HUES48 (cell line): ENCODE results near the gene BARX1.
A peak's percentile ranks its signal among the peaks of the same experiment; 100 is the strongest.

Experiments
- H3K27ac ChIP-seq: one replicate; pipeline ENCODE4 v1.7.0; 2013; ENCODE audit warnings: low read depth, low read length, inconsistent platforms
- H3K27me3 ChIP-seq: 2 replicates; pipeline ENCODE4 v1.6.1; 2013; ENCODE audit warnings: mild to moderate bottlenecking, low read length; ENCODE audit not compliant: control insufficient read depth, insufficient read depth
- H3K36me3 ChIP-seq: 2 replicates; pipeline ENCODE4 v1.6.1; 2013; ENCODE audit warnings: low read length; ENCODE audit not compliant: control insufficient read depth, insufficient read depth
- H3K4me1 ChIP-seq: 2 replicates; pipeline ENCODE4 v1.6.1; 2013; ENCODE audit warnings: mild to moderate bottlenecking, low read length; ENCODE audit not compliant: control insufficient read depth, insufficient read depth
- H3K4me3 ChIP-seq: 2 replicates; pipeline ENCODE4 v1.5.1; 2013; ENCODE audit warnings: mild to moderate bottlenecking, low read depth, low read length
- H3K9ac ChIP-seq: 2 replicates; pipeline ENCODE4 v1.6.1; 2013; ENCODE audit warnings: mild to moderate bottlenecking, low read depth, low read length, moderate library complexity
- H3K9me3 ChIP-seq: 2 replicates; pipeline ENCODE4 v1.6.1; 2013; ENCODE audit warnings: low read length; ENCODE audit not compliant: control insufficient read depth, insufficient read depth

BARX1 gene

DNA sequence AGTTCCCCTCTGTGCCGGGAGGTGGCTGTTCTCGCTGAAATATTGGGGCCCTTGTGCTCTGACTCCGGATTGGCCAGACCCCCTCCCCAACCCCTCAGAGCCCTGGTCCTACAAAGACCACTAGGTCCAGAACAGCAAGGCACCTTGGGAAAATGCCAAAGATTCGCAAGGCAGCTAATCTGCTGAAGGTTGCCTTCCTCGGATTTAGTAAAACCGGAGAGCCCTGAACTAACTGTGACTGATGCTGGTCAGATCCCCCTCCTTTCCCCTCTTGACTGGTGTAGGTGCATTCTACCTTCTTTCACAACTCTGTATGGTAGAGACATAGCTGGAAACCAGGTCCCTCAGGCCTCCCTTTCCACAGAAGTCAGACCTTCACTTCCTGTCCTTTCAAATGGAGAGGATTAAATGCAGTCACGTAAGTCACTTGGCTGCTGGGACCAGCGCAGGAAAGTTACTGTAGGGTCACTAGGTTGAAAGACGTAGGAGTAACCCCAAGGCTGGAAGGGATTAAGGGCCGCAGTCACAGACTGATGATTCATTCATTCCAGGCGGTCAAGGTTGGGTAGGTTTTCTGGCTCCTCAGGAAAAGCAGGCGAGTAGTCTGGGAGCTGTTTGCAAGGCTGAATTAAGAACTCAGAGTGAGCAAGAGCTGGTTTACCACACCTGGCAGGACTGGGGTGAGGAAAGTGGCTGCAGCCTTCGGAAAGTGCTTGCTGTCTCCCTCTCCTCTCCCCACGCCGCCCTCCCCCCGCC is 5.3 kb downstream of the BARX1 start:
- Histone ChIP-seq H3K36me3 (no peaks in the 10 kb centered on the region), H3K27me3 (peaks cover 100% of the 10 kb centered on the region), H3K27ac (no peak overlapping the region), H3K9ac (no peak overlapping the region), H3K4me1 (peaks cover 51% of the 10 kb centered on the region), H3K9me3 (no peaks in the 10 kb centered on the region), H3K4me3 (peak overlapping the region; percentile 51)

DNA sequence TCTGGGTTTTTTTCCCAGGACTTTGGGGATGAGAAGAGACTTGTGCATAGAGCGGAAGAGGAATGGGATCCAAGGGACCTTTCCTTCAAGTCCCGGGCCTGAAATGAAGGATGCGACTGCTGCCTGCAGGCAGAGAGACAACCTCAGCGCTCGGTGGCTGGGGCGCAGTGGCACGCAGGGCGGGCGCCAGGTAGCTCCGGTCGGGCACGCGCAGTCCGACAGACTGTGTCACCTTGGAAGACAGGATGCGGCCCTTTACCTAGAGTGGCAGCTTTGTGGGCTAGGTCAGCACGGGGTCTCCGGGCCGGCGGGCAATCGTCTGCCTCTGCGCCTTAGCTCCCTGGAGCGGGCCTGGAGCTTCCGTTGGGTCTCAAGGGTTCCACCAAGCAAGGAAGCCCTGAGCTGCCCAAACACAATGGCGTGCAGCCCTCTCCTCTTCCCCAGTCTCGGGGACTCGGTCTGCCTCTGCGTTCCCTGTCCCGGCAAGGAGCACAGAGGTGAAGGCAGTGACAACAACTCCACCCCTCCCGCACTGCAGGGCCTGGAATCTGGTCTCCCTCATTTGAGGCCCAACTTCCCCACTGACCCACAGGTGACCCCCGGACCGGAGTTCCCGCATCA is 6.0 kb downstream of the BARX1 start:
- Histone ChIP-seq H3K36me3 (no peaks in the 10 kb centered on the region), H3K9ac (no peak overlapping the region), H3K27ac (no peak overlapping the region), H3K9me3 (no peaks in the 10 kb centered on the region), H3K4me3 (peak overlapping the region; percentile 51), H3K4me1 (peaks cover 47% of the 10 kb centered on the region), H3K27me3 (peaks cover 100% of the 10 kb centered on the region)

DNA sequence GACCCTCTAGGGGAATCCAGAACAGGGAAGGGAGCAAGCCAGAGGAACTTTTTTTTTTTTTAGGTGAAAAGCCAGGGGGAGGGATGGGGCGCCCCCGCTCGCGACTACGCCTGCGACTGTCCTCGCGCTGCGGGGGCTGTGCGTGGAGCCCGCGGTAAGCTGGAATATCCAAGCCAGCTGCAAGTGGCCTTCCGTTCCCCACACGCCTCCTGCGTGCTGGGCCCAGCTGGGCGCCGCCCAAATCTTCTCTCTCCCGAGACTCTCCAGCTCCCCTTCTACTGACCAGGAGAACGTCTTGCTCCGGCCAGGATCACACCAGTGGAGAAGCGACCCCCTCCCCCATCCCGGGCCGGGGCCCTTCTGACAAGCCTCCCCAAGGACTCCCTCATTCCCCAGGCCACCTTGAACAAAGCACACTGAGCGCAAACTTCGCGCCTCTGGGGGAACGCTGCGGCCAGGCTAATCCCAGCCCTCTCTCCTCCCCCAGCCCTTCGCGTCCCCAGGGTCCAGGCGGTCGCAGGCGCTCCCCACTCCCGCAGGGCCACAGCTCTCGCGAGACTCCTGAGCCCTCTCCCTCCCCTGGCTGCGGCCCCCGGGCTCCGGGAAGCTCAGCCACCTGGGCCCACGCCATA is 6.6 kb downstream of the BARX1 start:
- H3K4me1 ChIP-seq: peaks cover 44% of the 10 kb centered on the region

DNA sequence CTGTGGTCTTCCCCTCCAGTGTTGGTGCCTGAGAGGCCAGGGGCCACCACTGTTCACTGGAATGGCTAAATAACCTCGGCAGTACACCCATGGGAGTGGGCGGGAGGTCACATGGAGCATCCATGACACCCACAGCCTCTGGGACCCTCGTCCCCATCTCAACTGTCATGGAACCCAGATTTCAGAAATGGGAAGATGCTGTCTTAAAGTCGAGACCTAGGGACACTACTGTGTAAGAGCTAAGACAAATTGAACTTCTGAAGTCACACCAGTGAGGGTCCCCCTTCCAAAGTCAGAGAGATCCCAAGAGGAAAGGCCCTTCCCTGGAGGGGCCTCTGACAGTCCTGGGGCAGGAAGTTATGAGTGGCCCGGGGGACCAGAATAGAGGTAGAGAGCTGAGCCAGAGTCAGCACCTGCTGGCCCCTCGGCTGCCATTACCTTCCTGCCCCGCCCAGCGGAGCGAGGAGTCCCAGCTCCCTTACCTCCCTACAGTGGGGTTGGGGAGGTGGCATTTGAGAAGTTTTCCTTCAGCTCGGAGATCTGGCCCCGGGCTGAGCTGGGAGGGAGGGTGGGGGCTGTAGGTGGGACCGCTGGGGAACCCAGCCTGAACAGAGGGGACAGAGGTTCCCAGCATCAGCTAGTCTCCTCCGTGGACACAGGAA is 7.6 kb downstream of the BARX1 start:
- Histone ChIP-seq H3K9ac (no peak overlapping the region), H3K27me3 (peaks cover 100% of the 10 kb centered on the region), H3K9me3 (no peaks in the 10 kb centered on the region), H3K4me1 (peaks cover 43% of the 10 kb centered on the region), H3K4me3 (no peak overlapping the region), H3K27ac (no peak overlapping the region), H3K36me3 (no peaks in the 10 kb centered on the region)

More for the DNA sequence above, 6.6 kb downstream of the BARX1 start:
- Histone ChIP-seq H3K4me3 (peak overlapping the region; percentile 51), H3K27me3 (peaks cover 100% of the 10 kb centered on the region), H3K9ac (no peak overlapping the region), H3K27ac (no peak overlapping the region), H3K9me3 (no peaks in the 10 kb centered on the region), H3K36me3 (no peaks in the 10 kb centered on the region)

DNA sequence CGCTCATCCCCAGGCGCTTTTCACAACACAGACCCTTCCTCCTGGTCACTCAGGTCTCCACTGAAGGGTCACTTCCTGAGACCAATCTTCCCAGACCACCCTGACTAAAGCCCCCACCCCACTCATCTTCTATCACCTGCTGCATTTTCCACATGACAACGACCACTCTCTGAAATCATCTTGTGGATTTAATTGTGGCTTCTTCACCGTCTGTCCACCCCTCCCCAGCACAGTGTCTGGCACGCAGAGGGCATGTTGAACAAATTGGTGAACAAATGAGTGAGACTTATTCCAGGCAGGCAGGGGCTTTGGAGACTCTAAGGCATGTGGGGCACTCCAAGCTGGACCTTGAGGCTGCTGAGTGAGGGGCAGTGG is 8.8 kb downstream of the BARX1 start:
- Histone ChIP-seq H3K4me3 (peak overlapping the region; percentile 42), H3K27ac (no peak overlapping the region), H3K36me3 (no peaks in the 10 kb centered on the region), H3K27me3 (peaks cover 100% of the 10 kb centered on the region), H3K4me1 (peaks cover 41% of the 10 kb centered on the region), H3K9me3 (no peaks in the 10 kb centered on the region), H3K9ac (no peak overlapping the region)

DNA sequence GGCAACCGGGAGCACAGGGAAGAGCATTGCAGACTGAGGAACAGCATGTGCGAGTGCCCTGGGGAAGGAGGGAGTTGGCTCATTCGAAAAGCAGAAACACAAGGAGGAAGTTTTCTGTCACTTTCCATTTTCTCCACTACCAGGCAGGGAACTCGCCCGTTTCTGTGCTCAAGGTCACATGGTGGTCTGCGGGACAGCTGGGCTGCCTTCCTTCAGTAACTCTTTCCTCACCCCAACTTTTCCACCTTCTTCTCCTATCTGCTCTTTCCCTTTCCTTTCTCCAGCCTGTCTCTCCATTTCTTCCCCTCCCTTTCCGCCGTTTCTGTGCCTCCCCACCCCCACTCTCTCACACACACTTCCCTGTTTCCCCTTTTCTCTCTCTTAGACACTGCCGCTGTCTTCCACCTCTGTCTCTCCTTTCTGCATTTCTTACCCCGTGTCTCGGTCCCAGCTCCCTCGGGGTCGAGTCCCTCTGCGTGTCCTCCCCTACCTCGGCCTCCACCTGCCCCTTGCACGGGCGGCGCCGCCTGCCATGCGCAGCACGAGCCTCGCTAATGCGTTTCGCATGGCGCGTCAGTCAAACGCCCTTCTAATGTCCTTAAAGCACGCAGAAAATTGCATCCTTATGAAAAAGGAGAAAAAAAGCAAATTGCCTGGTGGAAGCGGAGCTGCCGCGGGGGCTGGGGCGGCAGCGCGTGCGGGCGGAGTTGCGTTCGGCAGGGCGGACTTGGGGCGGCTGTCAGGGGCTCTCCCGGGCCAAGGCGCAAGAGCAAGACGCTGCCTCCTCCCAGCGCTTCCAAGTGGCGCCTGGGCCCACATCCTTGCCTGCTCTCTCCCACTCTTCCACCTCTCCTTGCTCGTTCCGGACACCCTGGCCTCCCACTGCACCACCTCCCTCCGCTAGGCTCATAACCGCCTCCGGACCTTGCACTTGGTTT is 9.5 kb downstream of the BARX1 start:
- Histone ChIP-seq H3K27me3 (peaks cover 100% of the 10 kb centered on the region), H3K27ac (no peak overlapping the region)

DNA sequence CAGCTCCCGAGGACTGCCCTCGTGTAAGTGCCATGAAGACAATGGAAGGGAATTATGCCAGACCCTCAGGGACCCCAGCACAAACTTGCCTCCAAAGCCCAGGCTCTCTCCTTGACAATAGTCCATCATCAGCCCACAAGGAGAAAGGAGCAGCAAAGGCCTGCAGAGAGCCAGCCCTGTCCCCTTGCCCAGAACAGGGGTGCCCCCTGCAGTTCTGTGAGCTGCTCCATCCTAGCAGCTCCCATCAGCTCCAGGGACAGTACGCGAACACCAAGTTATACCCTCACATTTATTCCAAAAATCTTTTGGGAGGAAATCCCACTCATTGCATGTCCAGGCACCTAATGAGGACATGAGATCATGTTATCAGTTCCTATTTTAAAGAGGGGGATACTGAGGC is 11.1 kb downstream of the BARX1 start:
- H3K9me3 ChIP-seq: no peaks in the 10 kb centered on the region
- no peak overlapping the region for H3K27ac ChIP-seq
- no peak overlapping the region for H3K9ac ChIP-seq
- no peaks in the 10 kb centered on the region for H3K36me3 ChIP-seq
- H3K4me1 ChIP-seq: peaks cover 26% of the 10 kb centered on the region
- no peak overlapping the region for H3K4me3 ChIP-seq
- H3K27me3 ChIP-seq: peaks cover 86% of the 10 kb centered on the region

More for the DNA sequence above, 9.5 kb downstream of the BARX1 start:
- Histone ChIP-seq H3K36me3 (no peaks in the 10 kb centered on the region), H3K9ac (no peak overlapping the region), H3K4me1 (peaks cover 40% of the 10 kb centered on the region), H3K4me3 (peak overlapping the region; percentile 42), H3K9me3 (no peaks in the 10 kb centered on the region)

DNA sequence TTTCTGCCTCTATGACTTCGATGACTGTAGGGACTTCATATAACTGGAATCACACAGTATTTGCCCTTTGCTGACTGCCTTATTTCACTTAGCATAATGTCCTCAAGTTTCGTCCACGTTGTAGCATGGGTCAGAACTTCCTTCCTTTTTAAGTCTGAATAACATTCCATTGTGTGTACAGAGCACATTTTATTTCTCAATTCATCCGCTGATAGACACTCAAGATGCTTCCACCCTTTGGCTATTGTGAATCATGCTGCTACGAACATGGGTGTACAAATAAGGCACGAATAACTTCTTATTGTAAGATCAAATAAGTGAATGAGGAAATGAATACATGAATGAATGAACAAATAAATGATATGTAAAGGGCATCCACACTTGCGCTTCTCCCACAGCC is 13.0 kb downstream of the BARX1 start:
- Histone ChIP-seq H3K9me3 (no peaks in the 10 kb centered on the region), H3K4me3 (no peak overlapping the region), H3K9ac (no peak overlapping the region), H3K27me3 (peaks cover 68% of the 10 kb centered on the region), H3K4me1 (peaks cover 16% of the 10 kb centered on the region), H3K27ac (no peak overlapping the region), H3K36me3 (no peaks in the 10 kb centered on the region)

DNA sequence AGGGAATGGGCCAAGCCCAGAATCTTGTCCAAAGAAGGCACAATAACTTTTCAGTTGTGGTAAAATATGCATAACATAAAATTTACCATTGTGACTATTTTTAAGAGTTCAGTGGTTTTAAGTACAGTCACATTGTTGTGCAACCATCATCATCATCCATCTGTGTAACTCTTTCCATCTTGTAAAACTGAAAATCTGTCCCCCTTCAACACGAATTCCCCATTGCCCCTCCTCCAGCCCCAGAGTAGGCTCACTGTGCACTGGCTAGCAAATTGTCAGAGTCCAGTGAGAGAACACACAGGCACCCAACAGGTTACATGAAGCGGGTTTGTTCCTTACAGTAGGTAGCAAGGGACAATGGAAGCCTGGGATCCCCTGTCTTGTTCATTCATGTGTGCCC is 13.7 kb downstream of the BARX1 start:
- no peak overlapping the region for H3K4me3 ChIP-seq
- peaks cover 61% of the 10 kb centered on the region for H3K27me3 ChIP-seq
- H3K4me1 ChIP-seq: peaks cover 11% of the 10 kb centered on the region
- H3K9me3 ChIP-seq: no peaks in the 10 kb centered on the region
- H3K36me3 ChIP-seq: no peaks in the 10 kb centered on the region
- H3K9ac ChIP-seq: no peak overlapping the region
- H3K27ac ChIP-seq: no peak overlapping the region

DNA sequence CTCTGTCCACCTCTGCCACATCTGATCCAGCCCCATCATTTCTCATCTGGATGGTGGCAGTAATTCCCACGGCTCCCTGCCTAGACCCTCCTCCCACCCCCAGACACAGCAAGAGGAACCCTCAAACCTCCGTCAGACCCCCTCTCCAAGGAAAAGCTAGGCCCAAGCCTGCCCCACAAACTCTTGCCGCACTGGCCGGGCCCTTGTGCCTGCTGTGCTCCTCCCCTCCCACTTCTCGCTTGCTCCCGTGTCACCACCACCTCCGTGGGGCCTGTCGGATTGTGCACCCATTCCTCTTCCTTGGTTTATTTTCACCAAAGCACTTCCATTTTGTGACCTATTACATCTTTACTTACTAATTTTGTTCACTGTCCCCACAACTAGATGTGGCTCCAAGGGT is 14.2 kb downstream of the BARX1 start:
- no peaks in the 10 kb centered on the region for H3K9me3 ChIP-seq
- H3K27ac ChIP-seq: no peak overlapping the region
- peaks cover 56% of the 10 kb centered on the region for H3K27me3 ChIP-seq

More for the DNA sequence above, 14.2 kb downstream of the BARX1 start:
- Histone ChIP-seq H3K36me3 (no peaks in the 10 kb centered on the region), H3K9ac (no peak overlapping the region), H3K4me3 (no peak overlapping the region), H3K4me1 (peaks cover 6% of the 10 kb centered on the region; the same call in 1 of the 2 replicates)
